Karpas-422 (cell line): ENCODE results near the gene RNF157. TPM values are rescaled to one million over a fixed set of nuclear protein-coding genes. Genes with fewer than 3 reads are reported as not detected.

Source experiments
- DNase-seq: peaks from one replicate; pipeline ENCODE4 v3.0.0-alpha.2; 2015
- H2AFZ ChIP-seq: fragments of 200-600 bp; sonication (generic); 2 replicates; pipeline ENCODE4 v1.6.1; 2014; ENCODE audit warnings: antibody characterized with exemption, low read length, mixed read lengths
- H3K27ac ChIP-seq: fragments of 200-600 bp; sonication (generic); 2 replicates; pipeline ENCODE4 v1.5.1; 2014; ENCODE audit warnings: mild to moderate bottlenecking, low read length, moderate library complexity
- H3K27me3 ChIP-seq: fragments of 200-600 bp; sonication (generic); 2 replicates; pipeline ENCODE4 v1.6.1; 2014; ENCODE audit warnings: low read length, mixed read lengths
- H3K36me3 ChIP-seq: fragments of 200-600 bp; sonication (generic); 2 replicates; pipeline ENCODE4 v1.6.1; 2014; ENCODE audit warnings: low read length, mixed read lengths; ENCODE audit not compliant: insufficient read depth
- H3K4me1 ChIP-seq: fragments of 200-600 bp; sonication (generic); 2 replicates; pipeline ENCODE4 v1.6.1; 2014; ENCODE audit warnings: mild to moderate bottlenecking, low read length, mixed read lengths
- H3K4me2 ChIP-seq: fragments of 200-600 bp; sonication (generic); 2 replicates; pipeline ENCODE4 v1.6.1; 2014; ENCODE audit warnings: low read length, low read depth, mild to moderate bottlenecking; ENCODE audit not compliant: poor library complexity, severe bottlenecking
- H3K4me3 ChIP-seq: fragments of 200-600 bp; sonication (generic); 2 replicates; pipeline ENCODE4 v1.5.1; 2014; ENCODE audit warnings: mild to moderate bottlenecking, antibody characterized with exemption, low read length, mixed read lengths
- H3K79me2 ChIP-seq: fragments of 200-600 bp; sonication (generic); 2 replicates; pipeline ENCODE4 v1.6.1; 2014; ENCODE audit warnings: mild to moderate bottlenecking, low read length, mixed read lengths
- H3K9ac ChIP-seq: fragments of 200-600 bp; sonication (generic); 2 replicates; pipeline ENCODE4 v1.6.0; 2014; ENCODE audit warnings: low read length
- H3K9me2 ChIP-seq: fragments of 200-600 bp; sonication (generic), shearing (Covaris generic); replicated peaks from 2 replicates; pipeline ENCODE4 v1.6.0; 2014; ENCODE audit warnings: mild to moderate bottlenecking, low read length, moderate library complexity; ENCODE audit not compliant: insufficient read depth
- H3K9me3 ChIP-seq: fragments of 300-700, 200-600 bp; sonication (generic); 2 replicates; pipeline ENCODE4 v1.6.1; 2014; ENCODE audit warnings: low read length, mixed read lengths
- H4K20me1 ChIP-seq: fragments of 200-600 bp; sonication (generic); 2 replicates; pipeline ENCODE4 v1.6.1; 2014; ENCODE audit warnings: mild to moderate bottlenecking, antibody characterized with exemption, low read length, low read depth; ENCODE audit not compliant: insufficient read depth
- total RNA-seq: library from RNA; depleted of rRNA; stranded (reverse); fragments of >200 nt; shearing (Covaris generic); gene quantifications from 2 replicates; pipeline ENCODE4 v1.2.3, GENCODE V29; 2014; ENCODE audit warnings: low replicate concordance

The RNF157 gene
- total RNA-seq, 1 experiment from 2014 or later, result not detected

- Histone ChIP-seq H3K36me3 (no peaks in the 10 kb centered on the region), H3K9ac (no peak overlapping the region), H3K9me2 (no peaks in the 10 kb centered on the region), H3K27ac (no peak overlapping the region), H3K27me3 (no peaks in the 10 kb centered on the region), H3K4me3 (no peak overlapping the region), H3K4me1 (peaks cover 11% of the 10 kb centered on the region), H2AFZ (no peak overlapping the region), H3K4me2 (no peak overlapping the region), H3K79me2 (no peaks in the 10 kb centered on the region), H4K20me1 (no peaks in the 10 kb centered on the region), H3K9me3 (no peaks in the 10 kb centered on the region)
- DNase-seq, result no peak
These were observed 36.4 kb upstream of the RNF157 start for GRCh38 chr17:76276461-76277299.

GRCh38 chr17:76276069-76276431 lies 35.8 kb upstream of the RNF157 start:
- Histone ChIP-seq H3K27me3 (no peaks in the 10 kb centered on the region), H3K4me2 (no peak overlapping the region), H3K9me2 (no peaks in the 10 kb centered on the region), H3K9ac (no peak overlapping the region), H3K4me3 (no peak overlapping the region), H4K20me1 (no peaks in the 10 kb centered on the region), H3K9me3 (no peaks in the 10 kb centered on the region), H2AFZ (no peak overlapping the region), H3K79me2 (no peaks in the 10 kb centered on the region), H3K4me1 (peaks cover 18% of the 10 kb centered on the region), H3K36me3 (no peaks in the 10 kb centered on the region), H3K27ac (no peak overlapping the region)
- DNase-seq, result no peak

- Histone ChIP-seq H3K9me2 (no peaks in the 10 kb centered on the region), H4K20me1 (no peaks in the 10 kb centered on the region), H3K4me3 (no peak overlapping the region), H2AFZ (no peak overlapping the region), H3K4me2 (no peak overlapping the region), H3K9ac (no peak overlapping the region), H3K9me3 (no peaks in the 10 kb centered on the region), H3K27me3 (no peaks in the 10 kb centered on the region), H3K27ac (no peak overlapping the region), H3K4me1 (peaks cover 22% of the 10 kb centered on the region), H3K79me2 (no peaks in the 10 kb centered on the region), H3K36me3 (no peaks in the 10 kb centered on the region)
- no peak for DNase-seq
These were observed 35.2 kb upstream of the RNF157 start for GRCh38 chr17:76275382-76276068.

- H3K9ac ChIP-seq, result no peak overlapping the region
These were observed 34.0 kb upstream of the RNF157 start for GRCh38 chr17:76274112-76274956.

GRCh38 chr17:76273445-76274111 lies 33.3 kb upstream of the RNF157 start:
- Histone ChIP-seq H3K4me3 (no peak overlapping the region), H4K20me1 (no peaks in the 10 kb centered on the region), H3K4me2 (no peak overlapping the region), H3K36me3 (no peaks in the 10 kb centered on the region), H3K4me1 (peaks cover 22% of the 10 kb centered on the region), H3K79me2 (no peaks in the 10 kb centered on the region), H3K9ac (no peak overlapping the region), H2AFZ (no peak overlapping the region), H3K9me3 (no peaks in the 10 kb centered on the region), H3K27me3 (no peaks in the 10 kb centered on the region), H3K9me2 (no peaks in the 10 kb centered on the region), H3K27ac (no peak overlapping the region)
- no peak for DNase-seq

More at GRCh38 chr17:76274112-76274956, 34.0 kb upstream of the RNF157 start:
- Histone ChIP-seq H3K9me3 (no peaks in the 10 kb centered on the region), H2AFZ (no peak overlapping the region), H3K4me1 (peaks cover 22% of the 10 kb centered on the region), H3K36me3 (no peaks in the 10 kb centered on the region), H4K20me1 (no peaks in the 10 kb centered on the region), H3K79me2 (no peaks in the 10 kb centered on the region), H3K27me3 (no peaks in the 10 kb centered on the region), H3K27ac (no peak overlapping the region), H3K9me2 (no peaks in the 10 kb centered on the region), H3K4me3 (no peak overlapping the region), H3K4me2 (no peak overlapping the region)
- no peak for DNase-seq

GRCh38 chr17:76272541-76273444 lies 32.5 kb upstream of the RNF157 start:
- Histone ChIP-seq H4K20me1 (no peaks in the 10 kb centered on the region), H3K36me3 (no peaks in the 10 kb centered on the region), H3K9me2 (no peaks in the 10 kb centered on the region), H3K9ac (peak overlapping the region; percentile 71; the same call in 1 of the 2 replicates), H3K4me1 (peaks cover 29% of the 10 kb centered on the region), H3K79me2 (peaks cover 3% of the 10 kb centered on the region; the same call in 1 of the 2 replicates), H2AFZ (peak overlapping the region; percentile 31; the same call in 1 of the 2 replicates), H3K4me2 (peak overlapping the region; percentile 89), H3K4me3 (peak overlapping the region; percentile 67), H3K27ac (no peak overlapping the region), H3K27me3 (no peaks in the 10 kb centered on the region), H3K9me3 (no peaks in the 10 kb centered on the region)
- DNase-seq, result no peak
